PC-3 (cell line): ENCODE data around the gene PIGC.

Source experiments
- EZH2 ChIP-seq: fragments of 300-600 bp; sonication (generic); IDR thresholded peaks from one replicate; pipeline ENCODE4 v1.6.1; 2017; ENCODE audit warnings: antibody characterized with exemption, mild to moderate bottlenecking, low read length; ENCODE audit not compliant: unreplicated experiment
- EZH2phosphoT487 ChIP-seq: fragments of 300-600 bp; sonication (generic); IDR thresholded peaks from 2 replicates; pipeline ENCODE4 v1.6.1; 2018; ENCODE audit warnings: mild to moderate bottlenecking, antibody characterized with exemption, low read length, borderline replicate concordance
- TF ChIP-seq, protein P1 (sequence below): fragments of 300-600 bp; sonication (generic); conservative IDR thresholded peaks from 2 replicates; pipeline ENCODE4 v1.5.1; 2017; ENCODE audit warnings: antibody characterized with exemption, low read depth, mild to moderate bottlenecking, low read length

GRCh38 chr1:172425339-172425738 lies 18.5 kb downstream of the PIGC start:
- TF ChIP-seq, protein P1, sequence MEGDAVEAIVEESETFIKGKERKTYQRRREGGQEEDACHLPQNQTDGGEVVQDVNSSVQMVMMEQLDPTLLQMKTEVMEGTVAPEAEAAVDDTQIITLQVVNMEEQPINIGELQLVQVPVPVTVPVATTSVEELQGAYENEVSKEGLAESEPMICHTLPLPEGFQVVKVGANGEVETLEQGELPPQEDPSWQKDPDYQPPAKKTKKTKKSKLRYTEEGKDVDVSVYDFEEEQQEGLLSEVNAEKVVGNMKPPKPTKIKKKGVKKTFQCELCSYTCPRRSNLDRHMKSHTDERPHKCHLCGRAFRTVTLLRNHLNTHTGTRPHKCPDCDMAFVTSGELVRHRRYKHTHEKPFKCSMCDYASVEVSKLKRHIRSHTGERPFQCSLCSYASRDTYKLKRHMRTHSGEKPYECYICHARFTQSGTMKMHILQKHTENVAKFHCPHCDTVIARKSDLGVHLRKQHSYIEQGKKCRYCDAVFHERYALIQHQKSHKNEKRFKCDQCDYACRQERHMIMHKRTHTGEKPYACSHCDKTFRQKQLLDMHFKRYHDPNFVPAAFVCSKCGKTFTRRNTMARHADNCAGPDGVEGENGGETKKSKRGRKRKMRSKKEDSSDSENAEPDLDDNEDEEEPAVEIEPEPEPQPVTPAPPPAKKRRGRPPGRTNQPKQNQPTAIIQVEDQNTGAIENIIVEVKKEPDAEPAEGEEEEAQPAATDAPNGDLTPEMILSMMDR = no peak
- no peak for TF ChIP-seq EZH2
- TF ChIP-seq EZH2phosphoT487 = no peak
